Activated naive CD8-positive, alpha-beta T cell treated with anti-CD3 and anti-CD28 coated beads for 36 hours (primary cell): ENCODE data around the gene SBNO2. TPM values are rescaled to one million over a fixed set of nuclear protein-coding genes. Genes with fewer than 3 reads are reported as not detected.

Source experiments
- DNase-seq: peaks from one replicate; pipeline ENCODE4 v3.0.0; 2021
- H3K27ac Mint-ChIP-seq: one replicate; pipeline ENCODE4 v1.8.0; 2022; ENCODE audit warnings: mild to moderate bottlenecking, moderate library complexity, mixed read lengths
- H3K27me3 Mint-ChIP-seq: one replicate; pipeline ENCODE4 v1.8.0; 2022; ENCODE audit warnings: mild to moderate bottlenecking, mixed read lengths
- H3K36me3 Mint-ChIP-seq: one replicate; pipeline ENCODE4 v1.8.0; 2021; ENCODE audit warnings: mild to moderate bottlenecking, mixed read lengths
- H3K4me1 Mint-ChIP-seq: one replicate; pipeline ENCODE4 v1.8.0; 2021; ENCODE audit warnings: mixed read lengths
- H3K4me3 Mint-ChIP-seq: one replicate; pipeline ENCODE4 v1.8.0; 2022; ENCODE audit warnings: mild to moderate bottlenecking, moderate library complexity, mixed read lengths
- H3K9me3 Mint-ChIP-seq: one replicate; pipeline ENCODE4 v1.8.0; 2022; ENCODE audit warnings: mixed read lengths
- total RNA-seq, 2 experiments: library from RNA; stranded (reverse); gene quantifications; one replicate each; pipeline ENCODE4 v1.2.3, GENCODE V29; 2021

Gene SBNO2
- total RNA-seq, 2 experiments from 2014 or later: 50.5 to 51.6 TPM

- DNase-seq: no peak
- Mint-ChIP-seq H3K27me3 (no peaks in the 10 kb centered on the region), H3K4me1 (no peaks in the 10 kb centered on the region), H3K4me3 (no peak overlapping the region), H3K36me3 (peaks cover 25% of the 10 kb centered on the region), H3K27ac (peak overlapping the region; percentile 14), H3K9me3 (peaks cover 4% of the 10 kb centered on the region)
Measured at GRCh38 chr19:1144741-1145140, 29.3 kb downstream of the SBNO2 start.

GRCh38 chr19:1143828-1144399, 30.2 kb downstream of the SBNO2 start:
- Mint-ChIP-seq H3K4me1 (no peaks in the 10 kb centered on the region), H3K36me3 (peaks cover 32% of the 10 kb centered on the region), H3K9me3 (peaks cover 5% of the 10 kb centered on the region), H3K4me3 (no peak overlapping the region), H3K27me3 (no peaks in the 10 kb centered on the region), H3K27ac (no peak overlapping the region)
- no peak for DNase-seq

GRCh38 chr19:1141944-1142343, 32.1 kb downstream of the SBNO2 start:
- DNase-seq: no peak
- H3K9me3 Mint-ChIP-seq: peaks cover 5% of the 10 kb centered on the region
- no peaks in the 10 kb centered on the region for H3K27me3 Mint-ChIP-seq
- H3K4me3 Mint-ChIP-seq: no peak overlapping the region
- H3K36me3 Mint-ChIP-seq: peaks cover 33% of the 10 kb centered on the region
- H3K27ac Mint-ChIP-seq: no peak overlapping the region
- no peaks in the 10 kb centered on the region for H3K4me1 Mint-ChIP-seq

- Mint-ChIP-seq H3K9me3 (peaks cover 5% of the 10 kb centered on the region), H3K27ac (no peak overlapping the region), H3K4me1 (peaks cover 5% of the 10 kb centered on the region), H3K36me3 (peaks cover 33% of the 10 kb centered on the region), H3K4me3 (no peak overlapping the region), H3K27me3 (no peaks in the 10 kb centered on the region)
- DNase-seq: no peak
Measured at GRCh38 chr19:1140272-1141027, 33.6 kb downstream of the SBNO2 start.

GRCh38 chr19:1139126-1139525, 34.9 kb downstream of the SBNO2 start:
- H3K9me3 Mint-ChIP-seq: peaks cover 5% of the 10 kb centered on the region
- no peaks in the 10 kb centered on the region for H3K27me3 Mint-ChIP-seq
- peaks cover 25% of the 10 kb centered on the region for H3K36me3 Mint-ChIP-seq
- no peak for DNase-seq
- H3K4me3 Mint-ChIP-seq: no peak overlapping the region
- H3K4me1 Mint-ChIP-seq: peaks cover 7% of the 10 kb centered on the region
- no peak overlapping the region for H3K27ac Mint-ChIP-seq

GRCh38 chr19:1138121-1138520, 35.9 kb downstream of the SBNO2 start:
- peaks cover 23% of the 10 kb centered on the region for H3K36me3 Mint-ChIP-seq
- no peaks in the 10 kb centered on the region for H3K27me3 Mint-ChIP-seq
- H3K4me1 Mint-ChIP-seq: peaks cover 11% of the 10 kb centered on the region
- H3K9me3 Mint-ChIP-seq: peaks cover 5% of the 10 kb centered on the region
- no peak overlapping the region for H3K4me3 Mint-ChIP-seq
- DNase-seq: no peak
- H3K27ac Mint-ChIP-seq: no peak overlapping the region

- H3K4me3 Mint-ChIP-seq: no peak overlapping the region
- peaks cover 16% of the 10 kb centered on the region for H3K36me3 Mint-ChIP-seq
- peaks cover 2% of the 10 kb centered on the region for H3K9me3 Mint-ChIP-seq
- H3K27me3 Mint-ChIP-seq: no peaks in the 10 kb centered on the region
- DNase-seq: no peak
- peak overlapping the region; percentile 54 for H3K27ac Mint-ChIP-seq
- H3K4me1 Mint-ChIP-seq: peaks cover 13% of the 10 kb centered on the region
Measured at GRCh38 chr19:1136621-1137317, 37.3 kb downstream of the SBNO2 start.

- H3K27me3 Mint-ChIP-seq: no peaks in the 10 kb centered on the region
- no peak for DNase-seq
- peak overlapping the region; percentile 54 for H3K27ac Mint-ChIP-seq
- H3K9me3 Mint-ChIP-seq: peaks cover 2% of the 10 kb centered on the region
- H3K4me1 Mint-ChIP-seq: peaks cover 16% of the 10 kb centered on the region
- H3K4me3 Mint-ChIP-seq: no peak overlapping the region
- peaks cover 16% of the 10 kb centered on the region for H3K36me3 Mint-ChIP-seq
Measured at GRCh38 chr19:1136201-1136600, 37.9 kb downstream of the SBNO2 start.

GRCh38 chr19:1135454-1135853, 38.6 kb downstream of the SBNO2 start:
- Mint-ChIP-seq H3K27ac (no peak overlapping the region), H3K9me3 (peaks cover 2% of the 10 kb centered on the region), H3K36me3 (peaks cover 16% of the 10 kb centered on the region), H3K4me1 (peaks cover 19% of the 10 kb centered on the region), H3K27me3 (no peaks in the 10 kb centered on the region), H3K4me3 (no peak overlapping the region)
- DNase-seq: no peak

GRCh38 chr19:1134431-1134830, 39.6 kb downstream of the SBNO2 start:
- no peak for DNase-seq
- Mint-ChIP-seq H3K27ac (peak overlapping the region; percentile 90), H3K36me3 (peaks cover 9% of the 10 kb centered on the region), H3K9me3 (no peaks in the 10 kb centered on the region), H3K4me3 (no peak overlapping the region), H3K4me1 (peaks cover 25% of the 10 kb centered on the region), H3K27me3 (no peaks in the 10 kb centered on the region)

- peak; percentile 76 for DNase-seq
- Mint-ChIP-seq H3K36me3 (peaks cover 4% of the 10 kb centered on the region), H3K27ac (peak overlapping the region; percentile 90), H3K27me3 (no peaks in the 10 kb centered on the region), H3K9me3 (no peaks in the 10 kb centered on the region), H3K4me3 (peak overlapping the region; percentile 7), H3K4me1 (peaks cover 27% of the 10 kb centered on the region)
Measured at GRCh38 chr19:1133471-1133929, 40.6 kb downstream of the SBNO2 start.

- peaks cover 27% of the 10 kb centered on the region for H3K4me1 Mint-ChIP-seq
- no peaks in the 10 kb centered on the region for H3K9me3 Mint-ChIP-seq
- peaks cover 5% of the 10 kb centered on the region for H3K36me3 Mint-ChIP-seq
- DNase-seq: no peak
- H3K4me3 Mint-ChIP-seq: peak overlapping the region; percentile 85
- no peaks in the 10 kb centered on the region for H3K27me3 Mint-ChIP-seq
- peak overlapping the region; percentile 90 for H3K27ac Mint-ChIP-seq
Measured at GRCh38 chr19:1132552-1133383, 41.3 kb downstream of the SBNO2 start.

- no peaks in the 10 kb centered on the region for H3K9me3 Mint-ChIP-seq
- peaks cover 27% of the 10 kb centered on the region for H3K4me1 Mint-ChIP-seq
- peaks cover 5% of the 10 kb centered on the region for H3K36me3 Mint-ChIP-seq
- H3K27ac Mint-ChIP-seq: peak overlapping the region; percentile 90
- H3K4me3 Mint-ChIP-seq: peak overlapping the region; percentile 85
- peak; percentile 90 for DNase-seq
- no peaks in the 10 kb centered on the region for H3K27me3 Mint-ChIP-seq
Measured at GRCh38 chr19:1131718-1132551, 42.1 kb downstream of the SBNO2 start.
